GM20000 (cell line): ENCODE data around the gene GPI.

Experiments used
- DNase-seq: peaks from one replicate; pipeline ENCODE4 v3.0.0; 2012; ENCODE audit warnings: low spot score
- CTCF ChIP-seq: IDR thresholded peaks from 2 replicates; pipeline ENCODE4 v1.5.1; 2012; ENCODE audit warnings: mild to moderate bottlenecking, control low read depth; ENCODE audit errors: extremely low read depth, missing control alignments

GPI gene

GRCh38 chr19:34409189-34410164 is 44.5 kb downstream of the GPI start:
- no peak for DNase-seq
- TF ChIP-seq CTCF: no peak

- TF ChIP-seq CTCF: no peak
- no peak for DNase-seq
Measured at GRCh38 chr19:34411216-34411615, 46.2 kb downstream of the GPI start.

- no peak for TF ChIP-seq CTCF
- no peak for DNase-seq
Measured at GRCh38 chr19:34416021-34416545, 51.1 kb downstream of the GPI start.

- TF ChIP-seq CTCF: no peak
Measured at GRCh38 chr19:34418300-34418699, 53.3 kb downstream of the GPI start.

DNA sequence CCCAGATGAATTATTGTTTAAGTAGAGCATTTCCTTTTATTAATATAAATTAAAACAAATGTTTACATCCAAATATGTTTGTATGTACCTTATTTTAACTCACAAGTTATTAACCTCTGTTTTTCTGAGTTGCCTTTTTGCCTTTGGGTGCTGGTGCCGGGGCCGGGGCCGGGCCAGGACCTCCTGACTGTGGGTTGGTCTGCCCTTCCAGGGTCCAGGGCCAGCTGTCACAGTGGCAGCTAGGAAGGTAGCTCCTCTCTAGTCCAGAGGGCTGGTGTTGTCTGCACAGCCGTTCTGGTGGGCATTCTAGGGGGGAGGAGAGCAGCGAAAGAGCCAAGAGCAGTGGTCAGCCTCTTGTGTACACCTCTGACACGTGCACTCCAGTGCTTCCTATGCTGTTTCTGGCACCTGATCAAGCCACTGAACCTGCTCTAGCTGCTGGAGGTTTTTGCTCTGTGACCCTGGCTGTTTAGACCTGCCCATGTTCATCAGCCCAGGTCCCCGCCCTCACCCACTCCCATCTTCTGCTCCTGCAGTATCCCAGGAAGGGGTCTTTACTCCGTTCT is 61.2 kb downstream of the GPI start:
- no peak for TF ChIP-seq CTCF
- DNase-seq: no peak

More at GRCh38 chr19:34418300-34418699, 53.3 kb downstream of the GPI start:
- DNase-seq: no peak

- DNase-seq: peak; percentile 35
- TF ChIP-seq CTCF: no peak
Measured at GRCh38 chr19:34428549-34429285, 63.7 kb downstream of the GPI start.
